A549 treated with Mapracorat at 1 μM for 4 hours (cell line): ENCODE measurements around the gene ARMH2. TPM values are rescaled to one million over a fixed set of nuclear protein-coding genes. Genes with fewer than 3 reads are reported as not detected.

ENCODE experiments used
- total RNA-seq: library from RNA; stranded (reverse); fragments of 200-300 nt; extraction: Qiagen RNA extraction; gene quantifications from 5 replicates; pipeline ENCODE4 v1.2.3, GENCODE V29; 2022

The ARMH2 gene
- total RNA-seq, result not detected in 5 replicates

DNA sequence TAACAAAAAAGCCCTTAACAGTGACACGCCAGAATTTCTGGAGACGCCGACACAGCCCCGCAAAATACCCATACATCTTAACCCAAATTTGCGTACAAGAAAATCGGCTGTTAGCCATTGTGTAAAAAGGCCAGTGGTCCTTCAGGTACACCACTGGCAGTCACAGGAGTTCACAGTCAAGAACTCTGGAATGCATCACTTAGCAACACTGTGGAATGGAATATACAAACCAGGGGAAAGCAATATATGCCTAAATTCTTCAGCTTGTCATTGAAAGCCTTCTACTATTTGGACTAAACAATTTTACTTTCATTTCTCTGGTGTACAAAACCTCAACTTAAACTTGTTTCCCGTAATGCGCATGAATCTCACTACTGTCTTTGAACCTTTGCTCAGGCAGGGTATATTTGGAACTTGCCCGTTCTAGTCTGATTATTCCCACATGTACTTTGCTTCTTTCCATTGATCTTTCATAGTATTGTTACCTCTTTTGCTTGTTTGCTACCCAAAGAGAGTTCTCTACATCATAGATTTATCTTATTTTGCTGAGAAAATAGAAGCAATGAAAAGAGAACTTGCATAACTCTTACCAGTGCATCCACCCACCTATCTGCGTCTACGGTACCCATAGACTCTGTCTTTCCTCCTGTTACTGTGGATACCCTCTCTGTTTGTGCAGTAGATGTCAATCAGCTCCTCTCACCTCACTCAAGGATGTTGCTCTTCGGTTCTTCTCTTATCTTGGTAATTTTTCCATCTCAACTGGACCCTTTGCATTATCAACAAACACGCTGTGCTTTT, at the start of gene ARMH2:
TSS of gene ARMH2 (minus strand) at position 178 of the 801 bp plus-strand sequence. CDS start at position 118, 60 bp downstream.

DNA sequence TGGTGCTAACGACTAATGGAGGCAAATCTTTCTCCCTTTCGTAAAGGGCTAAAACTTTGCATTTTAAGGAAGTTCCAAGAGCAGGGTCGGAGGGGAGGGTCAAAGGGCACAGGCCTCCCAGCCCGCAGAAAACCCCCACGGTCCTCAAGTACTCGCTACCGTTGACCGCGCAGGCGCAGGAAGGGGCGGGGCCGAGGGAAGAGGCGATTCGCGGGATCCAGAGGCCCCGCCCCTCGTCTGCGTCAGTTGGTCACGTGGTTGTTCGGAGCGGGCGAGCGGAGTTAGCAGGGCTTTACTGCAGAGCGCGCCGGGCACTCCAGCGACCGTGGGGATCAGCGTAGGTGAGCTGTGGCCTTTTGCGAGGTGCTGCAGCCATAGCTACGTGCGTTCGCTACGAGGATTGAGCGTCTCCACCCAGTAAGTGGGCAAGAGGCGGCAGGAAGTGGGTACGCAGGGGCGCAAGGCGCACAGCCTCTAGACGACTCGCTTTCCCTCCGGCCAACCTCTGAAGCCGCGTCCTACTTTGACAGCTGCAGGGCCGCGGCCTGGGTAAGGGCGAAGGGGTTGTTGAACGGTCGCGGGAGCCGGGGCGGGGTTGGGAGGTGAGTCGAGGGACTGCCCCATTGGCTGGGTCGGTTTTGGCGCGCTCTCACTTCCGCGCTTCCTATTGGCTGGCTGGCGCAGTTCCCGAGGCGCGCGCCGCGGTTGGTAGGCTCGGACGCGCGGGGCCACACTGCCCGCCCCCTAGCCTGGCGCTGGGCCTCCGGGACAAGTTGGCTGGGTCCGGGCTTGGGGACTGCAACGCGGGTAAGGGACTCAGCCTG, 23.8 kb downstream of the ARMH2 start, which contains the start of gene GMNN:
TSS of gene GMNN (plus strand) at position 242 of the 824 bp plus-strand sequence. CDS start 2,310 bp downstream, outside the sequence.

Other genes starting within 250 kb of the ARMH2 start
- gene KIAA0319, start 152.7 kb downstream of the ARMH2 start, total RNA-seq, result 1.8 to 2.2 TPM (median 2.0 TPM) in 5 replicates
- 27.7 to 31.3 TPM (median 30.2 TPM) in 5 replicates for gene TDP2, start 132.0 kb downstream of the ARMH2 start, total RNA-seq
- gene ACOT13, start 131.8 kb downstream of the ARMH2 start, total RNA-seq, result 19.9 to 28.9 TPM (median 25.3 TPM) in 5 replicates
- 50.1 to 62.2 TPM (median 53.0 TPM) in 5 replicates for gene C6orf62, start 79.8 kb downstream of the ARMH2 start, total RNA-seq
- gene GMNN, start 24.0 kb downstream of the ARMH2 start, total RNA-seq, result 54.9 to 67.6 TPM (median 62.7 TPM) in 5 replicates
- 0.35 to 0.66 TPM (median 0.48 TPM) in 5 replicates for gene RIPOR2, start 137.0 kb upstream of the ARMH2 start, total RNA-seq